HUES48 (cell line): ENCODE data around the gene HSF5.

Source experiments
- H3K27ac ChIP-seq: one replicate; pipeline ENCODE4 v1.7.0; 2013; ENCODE audit warnings: low read depth, low read length, inconsistent platforms
- H3K27me3 ChIP-seq: 2 replicates; pipeline ENCODE4 v1.6.1; 2013; ENCODE audit warnings: mild to moderate bottlenecking, low read length; ENCODE audit not compliant: control insufficient read depth, insufficient read depth
- H3K36me3 ChIP-seq: 2 replicates; pipeline ENCODE4 v1.6.1; 2013; ENCODE audit warnings: low read length; ENCODE audit not compliant: control insufficient read depth, insufficient read depth
- H3K4me1 ChIP-seq: 2 replicates; pipeline ENCODE4 v1.6.1; 2013; ENCODE audit warnings: mild to moderate bottlenecking, low read length; ENCODE audit not compliant: control insufficient read depth, insufficient read depth
- H3K4me3 ChIP-seq: 2 replicates; pipeline ENCODE4 v1.5.1; 2013; ENCODE audit warnings: mild to moderate bottlenecking, low read depth, low read length
- H3K9ac ChIP-seq: 2 replicates; pipeline ENCODE4 v1.6.1; 2013; ENCODE audit warnings: mild to moderate bottlenecking, low read depth, low read length, moderate library complexity
- H3K9me3 ChIP-seq: 2 replicates; pipeline ENCODE4 v1.6.1; 2013; ENCODE audit warnings: low read length; ENCODE audit not compliant: control insufficient read depth, insufficient read depth

Gene HSF5

GRCh38 chr17:58384897-58385296 lies 103.3 kb downstream of the HSF5 start:
- Histone ChIP-seq H3K9ac (no peak overlapping the region), H3K9me3 (no peaks in the 10 kb centered on the region), H3K4me3 (no peak overlapping the region), H3K4me1 (peaks cover 20% of the 10 kb centered on the region), H3K27ac (no peak overlapping the region), H3K27me3 (no peaks in the 10 kb centered on the region), H3K36me3 (no peaks in the 10 kb centered on the region)

- H3K9me3 ChIP-seq: no peaks in the 10 kb centered on the region
- no peaks in the 10 kb centered on the region for H3K27me3 ChIP-seq
- no peak overlapping the region for H3K9ac ChIP-seq
- no peak overlapping the region for H3K27ac ChIP-seq
- peaks cover 11% of the 10 kb centered on the region for H3K4me1 ChIP-seq
- no peak overlapping the region for H3K4me3 ChIP-seq
- H3K36me3 ChIP-seq: no peaks in the 10 kb centered on the region
These were observed 104.2 kb downstream of the HSF5 start for GRCh38 chr17:58383892-58384462.

GRCh38 chr17:58382872-58383242 lies 105.4 kb downstream of the HSF5 start:
- Histone ChIP-seq H3K4me1 (no peaks in the 10 kb centered on the region), H3K4me3 (no peak overlapping the region), H3K9ac (no peak overlapping the region), H3K36me3 (no peaks in the 10 kb centered on the region), H3K27me3 (no peaks in the 10 kb centered on the region), H3K9me3 (no peaks in the 10 kb centered on the region), H3K27ac (no peak overlapping the region)

GRCh38 chr17:58382108-58382871 lies 105.9 kb downstream of the HSF5 start:
- H3K9me3 ChIP-seq: no peaks in the 10 kb centered on the region
- H3K4me1 ChIP-seq: peaks cover 1% of the 10 kb centered on the region
- H3K36me3 ChIP-seq: no peaks in the 10 kb centered on the region
- H3K27ac ChIP-seq: no peak overlapping the region
- H3K4me3 ChIP-seq: no peak overlapping the region
- no peak overlapping the region for H3K9ac ChIP-seq
- no peaks in the 10 kb centered on the region for H3K27me3 ChIP-seq

- Histone ChIP-seq H3K9ac (no peak overlapping the region), H3K4me3 (no peak overlapping the region)
These were observed 106.8 kb downstream of the HSF5 start for GRCh38 chr17:58381124-58382035.

GRCh38 chr17:58380207-58381123 lies 107.7 kb downstream of the HSF5 start:
- Histone ChIP-seq H3K9me3 (no peaks in the 10 kb centered on the region), H3K4me1 (peaks cover 18% of the 10 kb centered on the region), H3K9ac (no peak overlapping the region), H3K4me3 (no peak overlapping the region), H3K27ac (no peak overlapping the region), H3K27me3 (no peaks in the 10 kb centered on the region), H3K36me3 (no peaks in the 10 kb centered on the region)

More at GRCh38 chr17:58381124-58382035, 106.8 kb downstream of the HSF5 start:
- H3K27ac ChIP-seq: no peak overlapping the region
- peaks cover 10% of the 10 kb centered on the region for H3K4me1 ChIP-seq
- no peaks in the 10 kb centered on the region for H3K9me3 ChIP-seq
- H3K27me3 ChIP-seq: no peaks in the 10 kb centered on the region
- H3K36me3 ChIP-seq: no peaks in the 10 kb centered on the region

- no peaks in the 10 kb centered on the region for H3K9me3 ChIP-seq
- H3K27ac ChIP-seq: no peak overlapping the region
- no peaks in the 10 kb centered on the region for H3K36me3 ChIP-seq
- no peak overlapping the region for H3K9ac ChIP-seq
- no peaks in the 10 kb centered on the region for H3K27me3 ChIP-seq
- H3K4me3 ChIP-seq: no peak overlapping the region
- H3K4me1 ChIP-seq: peaks cover 18% of the 10 kb centered on the region
These were observed 108.7 kb downstream of the HSF5 start for GRCh38 chr17:58379511-58379824.

GRCh38 chr17:58378733-58379510 lies 109.3 kb downstream of the HSF5 start:
- no peaks in the 10 kb centered on the region for H3K27me3 ChIP-seq
- H3K4me1 ChIP-seq: peaks cover 18% of the 10 kb centered on the region
- H3K36me3 ChIP-seq: no peaks in the 10 kb centered on the region
- no peak overlapping the region for H3K4me3 ChIP-seq
- H3K27ac ChIP-seq: no peak overlapping the region
- no peak overlapping the region for H3K9ac ChIP-seq
- no peaks in the 10 kb centered on the region for H3K9me3 ChIP-seq

GRCh38 chr17:58377661-58378060 lies 110.5 kb downstream of the HSF5 start:
- no peak overlapping the region for H3K9ac ChIP-seq
- H3K4me1 ChIP-seq: peaks cover 18% of the 10 kb centered on the region
- no peaks in the 10 kb centered on the region for H3K27me3 ChIP-seq
- no peaks in the 10 kb centered on the region for H3K9me3 ChIP-seq
- no peak overlapping the region for H3K4me3 ChIP-seq
- H3K27ac ChIP-seq: no peak overlapping the region
- H3K36me3 ChIP-seq: no peaks in the 10 kb centered on the region

GRCh38 chr17:58377093-58377601 lies 111.1 kb downstream of the HSF5 start:
- Histone ChIP-seq H3K9me3 (no peaks in the 10 kb centered on the region), H3K4me3 (no peak overlapping the region), H3K4me1 (peaks cover 18% of the 10 kb centered on the region), H3K27me3 (no peaks in the 10 kb centered on the region), H3K9ac (no peak overlapping the region), H3K36me3 (no peaks in the 10 kb centered on the region), H3K27ac (no peak overlapping the region)
